T-helper 2 cell treated with Interferon-gamma antibody and Interleukin-4, amounts not matched to agents 5 μg/mL and 100 μg/mL, for 36 hours (primary cell): ENCODE data around the gene PTPN9.
"Not testable (repeated sequence)": the region's sequence is repeated elsewhere in the genome, so short reads cannot be mapped to it uniquely, and the experiment has no call there.

ENCODE experiments used
- DNase-seq: peaks from one replicate; pipeline ENCODE4 v3.0.0; 2021; ENCODE audit warnings: low spot score
- H3K27ac Mint-ChIP-seq: one replicate; pipeline ENCODE4 v1.8.0; 2021; ENCODE audit warnings: mild to moderate bottlenecking, mixed read lengths
- H3K27me3 Mint-ChIP-seq: one replicate; pipeline ENCODE4 v1.8.0; 2021; ENCODE audit warnings: low read depth, mixed read lengths
- H3K36me3 Mint-ChIP-seq: one replicate; pipeline ENCODE4 v1.8.0; 2021; ENCODE audit warnings: low read depth, mixed read lengths
- H3K4me1 Mint-ChIP-seq: one replicate; pipeline ENCODE4 v1.8.0; 2021; ENCODE audit warnings: low read depth, mixed read lengths
- H3K4me3 Mint-ChIP-seq: one replicate; pipeline ENCODE4 v1.8.0; 2022; ENCODE audit warnings: mild to moderate bottlenecking, moderate library complexity, mixed read lengths
- H3K9me3 Mint-ChIP-seq: one replicate; pipeline ENCODE4 v1.8.0; 2021; ENCODE audit warnings: mixed read lengths

The PTPN9 gene

DNA sequence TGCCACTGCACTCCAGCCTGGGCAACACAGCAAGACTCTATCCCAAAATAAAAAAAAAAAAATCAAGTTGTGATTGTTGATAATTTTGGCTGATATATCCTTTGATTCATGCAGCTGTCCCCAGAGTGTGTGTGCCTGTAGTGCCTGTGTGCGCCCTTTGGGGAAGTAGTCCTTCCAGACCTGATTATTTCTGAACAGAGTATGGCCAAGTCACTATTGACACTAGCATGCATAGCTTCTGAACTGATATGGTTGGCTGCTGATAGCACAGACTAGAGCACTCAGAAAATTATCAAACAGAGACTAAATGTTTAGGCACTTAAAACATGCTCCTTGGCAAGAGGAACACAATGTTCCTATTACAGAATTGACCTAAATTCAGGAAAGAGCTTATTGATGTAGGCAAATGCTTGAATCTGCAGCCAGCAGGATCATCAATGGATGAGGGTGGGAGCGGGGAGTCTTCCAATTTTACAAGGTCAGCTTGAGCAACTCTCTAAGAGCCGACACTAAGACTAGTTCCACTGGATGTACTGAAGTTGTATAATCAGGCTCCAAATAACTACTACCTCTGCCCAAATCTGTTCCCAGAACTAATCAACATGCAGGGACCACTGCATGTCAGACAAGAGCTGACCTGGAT is 17.7 kb upstream of the PTPN9 start:
- Mint-ChIP-seq H3K9me3 (no peaks in the 10 kb centered on the region), H3K36me3 (peaks cover 55% of the 10 kb centered on the region)

DNA sequence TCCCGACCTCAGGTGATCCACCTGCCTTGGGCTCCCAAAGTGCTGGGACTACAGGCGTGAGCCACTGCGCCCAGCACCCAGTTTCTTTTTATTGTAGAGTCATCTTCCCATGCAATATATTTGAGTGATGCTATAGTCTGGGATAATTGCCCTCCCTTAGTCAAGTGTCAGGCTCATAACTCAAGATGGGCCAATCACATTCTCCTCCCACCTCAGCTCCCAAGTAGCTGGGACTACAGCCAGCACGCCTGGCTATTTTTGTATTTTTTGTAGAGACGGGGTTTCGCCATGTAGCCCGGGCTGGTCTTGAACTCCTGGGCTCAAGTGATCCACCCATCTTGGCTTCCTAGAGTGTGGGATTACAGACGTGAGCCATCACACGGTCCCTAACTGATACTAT is 15.2 kb upstream of the PTPN9 start:
- Mint-ChIP-seq H3K9me3 (no peaks in the 10 kb centered on the region), H3K27ac (no peak overlapping the region), H3K27me3 (no peaks in the 10 kb centered on the region), H3K36me3 (peaks cover 52% of the 10 kb centered on the region), H3K4me3 (no peak overlapping the region), H3K4me1 (peaks cover 45% of the 10 kb centered on the region)
- DNase-seq: no peak

More for the DNA sequence above, 17.7 kb upstream of the PTPN9 start:
- Mint-ChIP-seq H3K27ac (peak overlapping the region; percentile 84), H3K4me3 (peak overlapping the region; percentile 79), H3K4me1 (peaks cover 38% of the 10 kb centered on the region), H3K27me3 (no peaks in the 10 kb centered on the region)
- no peak for DNase-seq

GRCh38 chr15:75591655-75592364 is 12.7 kb upstream of the PTPN9 start:
- Mint-ChIP-seq H3K9me3 (no peaks in the 10 kb centered on the region), H3K36me3 (peaks cover 50% of the 10 kb centered on the region), H3K27me3 (no peaks in the 10 kb centered on the region), H3K4me3 (no peak overlapping the region), H3K27ac (no peak overlapping the region), H3K4me1 (peaks cover 29% of the 10 kb centered on the region)
- DNase-seq: no peak

DNA sequence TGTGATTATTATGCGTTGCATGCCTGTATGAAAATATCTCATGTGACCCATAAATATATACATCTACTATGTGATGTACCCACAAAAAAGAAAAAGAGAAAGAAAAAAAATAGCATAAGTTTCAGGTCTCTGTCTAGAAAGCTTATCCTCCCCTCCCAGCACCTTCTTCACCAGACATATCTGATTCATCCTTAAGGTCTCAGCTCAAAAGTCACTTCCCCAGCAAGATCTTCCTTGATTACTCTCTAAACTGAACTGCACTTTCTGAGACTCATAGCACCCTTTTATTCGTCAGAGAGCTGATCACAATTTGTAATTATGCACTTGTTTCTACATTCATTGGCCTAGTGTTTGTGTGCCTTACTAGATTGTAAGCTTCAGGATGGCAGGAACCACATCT is 11.1 kb upstream of the PTPN9 start:
- Mint-ChIP-seq H3K9me3 (no peaks in the 10 kb centered on the region), H3K36me3 (peaks cover 46% of the 10 kb centered on the region), H3K27me3 (no peaks in the 10 kb centered on the region), H3K4me3 (no peak overlapping the region), H3K4me1 (peaks cover 19% of the 10 kb centered on the region), H3K27ac (peak overlapping the region; percentile 64)
- DNase-seq: no peak

DNA sequence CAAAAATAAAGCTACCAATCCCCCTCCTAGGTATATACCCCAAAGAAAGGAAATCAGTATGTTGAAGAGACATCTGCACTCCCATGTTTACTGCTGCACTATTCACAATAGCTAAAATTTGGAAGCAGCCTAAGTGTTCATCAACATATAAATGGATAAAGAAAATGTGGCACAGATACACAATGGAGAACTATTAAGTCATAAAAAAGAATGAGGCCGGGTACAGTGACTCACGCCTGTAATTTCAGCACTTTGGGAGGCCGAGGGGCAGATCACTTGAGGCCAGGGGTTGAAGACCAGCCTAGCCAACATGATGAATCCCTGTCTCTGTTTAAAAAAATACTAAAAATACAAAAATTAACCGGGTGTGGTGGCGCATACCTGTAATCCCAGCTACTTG is 10.0 kb upstream of the PTPN9 start:
- Mint-ChIP-seq H3K9me3 (no peaks in the 10 kb centered on the region), H3K4me3 (no peak overlapping the region), H3K36me3 (peaks cover 43% of the 10 kb centered on the region), H3K27ac (no peak overlapping the region), H3K4me1 (peaks cover 19% of the 10 kb centered on the region), H3K27me3 (no peaks in the 10 kb centered on the region)
- DNase-seq: no peak

DNA sequence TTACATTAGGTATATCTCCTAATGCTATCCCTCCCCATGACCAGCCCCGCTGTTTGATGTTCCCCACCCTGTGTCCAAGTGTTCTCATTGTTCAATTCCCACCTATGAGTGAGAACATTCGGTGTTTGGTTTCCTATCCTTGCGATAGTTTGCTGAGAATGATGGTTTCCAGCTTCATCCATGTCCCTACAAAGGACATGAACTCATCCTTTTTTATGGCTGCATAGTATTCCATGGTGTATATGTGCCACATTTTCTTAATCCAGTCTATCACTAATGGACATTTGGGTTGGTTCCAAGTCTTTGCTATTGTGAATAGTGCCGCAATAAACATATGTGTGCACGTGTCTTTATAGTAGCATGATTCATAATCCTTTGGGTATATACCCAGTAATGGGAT is 7.3 kb upstream of the PTPN9 start:
- not testable (repeated sequence) for H3K27ac Mint-ChIP-seq, H3K4me3 Mint-ChIP-seq, H3K9me3 Mint-ChIP-seq, H3K27me3 Mint-ChIP-seq, DNase-seq
- Mint-ChIP-seq H3K4me1 (peaks cover 16% of the 10 kb centered on the region), H3K36me3 (peaks cover 35% of the 10 kb centered on the region)

DNA sequence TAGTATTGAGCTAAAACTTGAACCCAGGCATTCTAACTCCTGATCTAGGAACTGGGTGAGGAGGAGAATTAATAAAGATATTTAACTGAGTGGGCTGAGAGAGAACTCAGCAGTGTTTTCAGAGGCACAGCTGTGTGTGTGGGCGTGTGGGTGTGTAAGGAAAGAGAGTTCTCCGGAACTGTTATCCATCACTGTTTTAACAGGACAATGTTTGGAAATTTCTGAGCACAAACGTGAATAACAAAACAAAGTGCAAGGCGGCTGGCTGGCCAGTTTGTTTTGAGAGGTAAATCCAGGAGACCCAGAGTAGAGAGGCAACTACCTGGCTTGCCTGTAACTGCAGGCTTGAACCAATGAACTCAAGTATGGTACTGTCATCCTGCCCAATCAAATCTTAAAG is 5.0 kb upstream of the PTPN9 start:
- H3K36me3 Mint-ChIP-seq: peaks cover 23% of the 10 kb centered on the region
- no peaks in the 10 kb centered on the region for H3K27me3 Mint-ChIP-seq
- DNase-seq: no peak
- no peaks in the 10 kb centered on the region for H3K9me3 Mint-ChIP-seq
- H3K4me3 Mint-ChIP-seq: no peak overlapping the region
- no peak overlapping the region for H3K27ac Mint-ChIP-seq
- peaks cover 11% of the 10 kb centered on the region for H3K4me1 Mint-ChIP-seq

DNA sequence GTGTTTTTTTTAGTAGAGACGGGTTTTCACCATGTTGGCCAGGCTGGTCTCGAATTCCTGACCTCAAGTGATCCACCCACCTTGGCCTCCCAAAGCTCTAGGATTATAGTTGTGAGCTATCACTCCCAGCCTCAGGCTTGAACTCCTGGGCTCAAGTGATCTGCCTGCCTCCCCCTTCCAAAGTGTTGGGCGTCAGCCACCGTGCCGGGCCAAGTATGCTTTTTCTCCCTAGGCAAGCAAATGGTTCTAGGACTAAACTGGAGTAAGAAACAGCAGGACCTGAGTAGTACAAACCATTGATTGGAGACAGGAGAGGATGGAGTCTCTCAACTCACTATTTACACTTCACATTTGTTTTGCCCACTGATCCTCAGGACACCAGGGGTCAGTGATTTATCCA is 4.6 kb upstream of the PTPN9 start:
- Mint-ChIP-seq H3K9me3 (no peaks in the 10 kb centered on the region), H3K36me3 (peaks cover 22% of the 10 kb centered on the region), H3K4me1 (peaks cover 9% of the 10 kb centered on the region), H3K27me3 (no peaks in the 10 kb centered on the region), H3K4me3 (no peak overlapping the region), H3K27ac (no peak overlapping the region)
- DNase-seq: no peak

DNA sequence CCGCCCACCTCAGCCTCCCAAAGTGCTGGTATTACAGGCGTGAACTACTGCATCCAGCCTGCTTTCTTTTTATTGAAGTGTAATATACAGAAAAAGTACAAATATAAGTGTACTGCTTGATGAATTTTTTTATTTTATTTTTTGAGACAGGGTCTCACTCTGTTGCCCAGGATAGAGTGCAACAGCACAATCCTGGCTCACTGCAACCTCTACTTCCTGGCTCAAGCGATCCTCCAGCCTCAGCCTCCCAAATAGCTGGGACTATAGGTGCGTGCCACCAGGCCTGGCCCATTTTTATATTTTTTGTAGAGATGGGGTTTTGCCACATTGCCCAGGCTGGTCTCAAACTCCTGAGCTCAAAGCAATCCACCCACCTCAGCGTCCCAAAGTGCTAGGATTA is 3.8 kb upstream of the PTPN9 start:
- not testable (repeated sequence) for H3K27me3 Mint-ChIP-seq, H3K4me3 Mint-ChIP-seq, H3K27ac Mint-ChIP-seq, H3K9me3 Mint-ChIP-seq, DNase-seq, H3K4me1 Mint-ChIP-seq
- H3K36me3 Mint-ChIP-seq: peaks cover 22% of the 10 kb centered on the region

- DNase-seq: peak; percentile 23
- no peaks in the 10 kb centered on the region for H3K27me3 Mint-ChIP-seq
These were observed 755 bp downstream of the PTPN9 start for GRCh38 chr15:75578173-75578947.

GRCh38 chr15:75577401-75578172 is 1.5 kb downstream of the PTPN9 start:
- peaks cover 36% of the 10 kb centered on the region for H3K4me1 Mint-ChIP-seq
- H3K36me3 Mint-ChIP-seq: peaks cover 22% of the 10 kb centered on the region
- no peaks in the 10 kb centered on the region for H3K9me3 Mint-ChIP-seq
- H3K4me3 Mint-ChIP-seq: peak overlapping the region; percentile 94
- no peaks in the 10 kb centered on the region for H3K27me3 Mint-ChIP-seq
- DNase-seq: no peak
- H3K27ac Mint-ChIP-seq: peak overlapping the region; percentile 90

More at GRCh38 chr15:75578173-75578947, 755 bp downstream of the PTPN9 start:
- Mint-ChIP-seq H3K4me3 (peak overlapping the region; percentile 94), H3K9me3 (no peaks in the 10 kb centered on the region), H3K27ac (peak overlapping the region; percentile 90), H3K36me3 (peaks cover 22% of the 10 kb centered on the region), H3K4me1 (peaks cover 29% of the 10 kb centered on the region)

- no peaks in the 10 kb centered on the region for H3K27me3 Mint-ChIP-seq
- peaks cover 27% of the 10 kb centered on the region for H3K36me3 Mint-ChIP-seq
- DNase-seq: no peak
- H3K4me1 Mint-ChIP-seq: peaks cover 33% of the 10 kb centered on the region
- peak overlapping the region; percentile 24 for H3K27ac Mint-ChIP-seq
- H3K4me3 Mint-ChIP-seq: peak overlapping the region; percentile 1
- no peaks in the 10 kb centered on the region for H3K9me3 Mint-ChIP-seq
These were observed 5.3 kb downstream of the PTPN9 start for GRCh38 chr15:75573648-75574384.

- Mint-ChIP-seq H3K27ac (no peak overlapping the region), H3K4me3 (no peak overlapping the region), H3K9me3 (no peaks in the 10 kb centered on the region), H3K36me3 (peaks cover 15% of the 10 kb centered on the region), H3K27me3 (no peaks in the 10 kb centered on the region), H3K4me1 (peaks cover 25% of the 10 kb centered on the region)
- no peak for DNase-seq
These were observed 8.8 kb downstream of the PTPN9 start for GRCh38 chr15:75570126-75570845.
